HG03460 (cell line): Measurements from ENCODE around the gene YRDC.
"Not testable (repeated sequence)": the region's sequence is repeated elsewhere in the genome, so short reads cannot be mapped to it uniquely, and the experiment has no call there.

ENCODE experiments used
- ATAC-seq: cut with Tn5 transposase; IDR thresholded peaks from one replicate; pipeline ENCODE4 v1.9.1; 2021; ENCODE audit not compliant: unreplicated experiment

Gene YRDC

GRCh38 chr1:37776946-37777516 lies 31.0 kb downstream of the YRDC start:
- no peak for ATAC-seq

GRCh38 chr1:37771440-37771839 lies 36.6 kb downstream of the YRDC start:
- ATAC-seq: not testable (repeated sequence)

- no peak for ATAC-seq
Measured at GRCh38 chr1:37767488-37767887, 40.5 kb downstream of the YRDC start.

GRCh38 chr1:37765916-37766664 lies 41.9 kb downstream of the YRDC start:
- no peak for ATAC-seq

GRCh38 chr1:37764888-37765441 lies 43.0 kb downstream of the YRDC start, which contains the start of gene EPHA10:
EPHA10 (minus strand) TSS chr1:37765120; CDS start chr1:37765066, 54 bp downstream.
- no peak for ATAC-seq

- no peak for ATAC-seq
Measured at GRCh38 chr1:37764414-37764825, 43.6 kb downstream of the YRDC start.

- ATAC-seq: no peak
Measured at GRCh38 chr1:37763791-37764413, 44.1 kb downstream of the YRDC start.

GRCh38 chr1:37762516-37762915 lies 45.5 kb downstream of the YRDC start:
- ATAC-seq: no peak

- ATAC-seq: no peak
Measured at GRCh38 chr1:37761416-37762095, 46.5 kb downstream of the YRDC start.

GRCh38 chr1:37759451-37759850 lies 48.6 kb downstream of the YRDC start:
- no peak for ATAC-seq

GRCh38 chr1:37755951-37756560 lies 52.0 kb downstream of the YRDC start:
- no peak for ATAC-seq

- ATAC-seq: no peak
Measured at GRCh38 chr1:37755290-37755689, 52.7 kb downstream of the YRDC start.

- no peak for ATAC-seq
Measured at GRCh38 chr1:37753473-37754321, 54.3 kb downstream of the YRDC start.
